Mammary epithelial cell (primary cell): Measurements from ENCODE around the gene STAC.

Source experiments
- CTCF ChIP-seq, 2 donors: IDR thresholded peaks in 1 of 2; conservative IDR thresholded peaks in 1 of 2; 2 replicates each; pipeline ENCODE4 v1.5.1; 2011 to 2012; ENCODE audit warnings: inconsistent platforms in 2 of 2, low read length in 2 of 2, mild to moderate bottlenecking in 2 of 2, control low read depth in 1 of 2, low read depth in 1 of 2; ENCODE audit not compliant: insufficient read depth in 1 of 2; ENCODE audit errors: extremely low read depth in 1 of 2
- EZH2 ChIP-seq: IDR thresholded peaks from 2 replicates; pipeline ENCODE4 v1.6.1; 2012; ENCODE audit warnings: low read length, inconsistent platforms, borderline replicate concordance

GRCh38 chr3:36365829-36366228, 14.5 kb upstream of the STAC start:
- TF ChIP-seq CTCF (conservative IDR thresholded peaks at IDR 0.05 in 1 of 2, IDR thresholded peaks at IDR 0.05 in 1 of 2; ENCODE audit: extremely low read depth in 1 of 2, insufficient read depth in 1 of 2, low read depth in 1 of 2, low read length in 2 of 2): no peak
- TF ChIP-seq EZH2: no peak
